SK-N-SH treated with all-trans-retinoic acid at 6 μM for 48 hours (cell line): Measurements from ENCODE around the gene WIPF2.

Experiments used
- ATAC-seq: fragments of 200-7000 bp; cut with Tn5 transposase; 3 replicates; pipeline ENCODE4 v1.9.1; 2020; ENCODE audit warnings: mild to moderate bottlenecking, moderate library complexity
- ARNTL ChIP-seq: fragments of 450-650 bp; formaldehyde crosslinking; IDR thresholded peaks from 2 replicates; pipeline ENCODE4 v1.5.0; 2020; ENCODE audit warnings: low read depth, mild to moderate bottlenecking, moderate library complexity, borderline replicate concordance
- BACH2 ChIP-seq: fragments of 250-450 bp; sonication (Bioruptor Pico); IDR thresholded peaks from 2 replicates; pipeline ENCODE4 v1.9.0; 2021; ENCODE audit warnings: mild to moderate bottlenecking, borderline replicate concordance
- CSDC2 ChIP-seq: fragments of 250-450 bp; sonication (Bioruptor Pico); IDR thresholded peaks from 2 replicates; pipeline ENCODE4 v1.5.0; 2020; ENCODE audit warnings: mild to moderate bottlenecking, moderate library complexity
- ESRRG ChIP-seq: fragments of 250-450 bp; sonication (Bioruptor Pico); IDR thresholded peaks from 2 replicates; pipeline ENCODE4 v1.6.1; 2021; ENCODE audit warnings: mild to moderate bottlenecking
- GLIS3 ChIP-seq: fragments of 250-450 bp; sonication (Bioruptor Pico); IDR thresholded peaks from 2 replicates; pipeline ENCODE4 v1.5.0; 2020; ENCODE audit warnings: mild to moderate bottlenecking, moderate library complexity
- ISL1 ChIP-seq: fragments of 250-450 bp; sonication (Bioruptor Pico); IDR thresholded peaks from 2 replicates; pipeline ENCODE4 v2.1.2; 2022; ENCODE audit warnings: mild to moderate bottlenecking, moderate library complexity
- OSR1 ChIP-seq: fragments of 250-450 bp; sonication (Bioruptor Pico); IDR thresholded peaks from 2 replicates; pipeline ENCODE4 v1.8.0; 2022; ENCODE audit warnings: moderate library complexity, mild to moderate bottlenecking, inconsistent platforms
- PPARA ChIP-seq: fragments of 250-450 bp; sonication (Bioruptor Pico); IDR thresholded peaks from 2 replicates; pipeline ENCODE4 v1.5.0; 2020; ENCODE audit warnings: mild to moderate bottlenecking, borderline replicate concordance
- SNAI2 ChIP-seq: fragments of 250-450 bp; sonication (Bioruptor Pico); IDR thresholded peaks from 2 replicates; pipeline ENCODE4 v1.5.0; 2020; ENCODE audit warnings: mild to moderate bottlenecking, moderate library complexity
- TCF4 ChIP-seq: fragments of 250-450 bp; sonication (Bioruptor Pico); IDR thresholded peaks from 2 replicates; pipeline ENCODE4 v1.8.0; 2021; ENCODE audit warnings: mild to moderate bottlenecking, moderate library complexity, borderline replicate concordance
- TOX ChIP-seq: fragments of 250-450 bp; sonication (Bioruptor Pico); IDR thresholded peaks from 2 replicates; pipeline ENCODE4 v1.8.0; 2021; ENCODE audit warnings: mild to moderate bottlenecking, moderate library complexity, borderline replicate concordance
- ZFP3 ChIP-seq: fragments of 250-450 bp; sonication (Bioruptor Pico); IDR thresholded peaks from 2 replicates; pipeline ENCODE4 v1.5.0; 2020; ENCODE audit warnings: mild to moderate bottlenecking, moderate library complexity
- ZFP30 ChIP-seq: fragments of 450-650 bp; formaldehyde crosslinking; IDR thresholded peaks from 2 replicates; pipeline ENCODE4 v1.5.0; 2022; ENCODE audit warnings: mild to moderate bottlenecking, moderate library complexity
- ZNF70 ChIP-seq: fragments of 450-650 bp; formaldehyde crosslinking; IDR thresholded peaks from 2 replicates; pipeline ENCODE4 v1.5.0; 2020; ENCODE audit warnings: mild to moderate bottlenecking, moderate library complexity
- ZNF8 ChIP-seq: fragments of 450-650 bp; formaldehyde crosslinking; IDR thresholded peaks from 2 replicates; pipeline ENCODE4 v1.5.0; 2020; ENCODE audit warnings: mild to moderate bottlenecking, moderate library complexity
- TF ChIP-seq, protein P1 (sequence below): fragments of 250-450 bp; sonication (Bioruptor Pico); IDR thresholded peaks from 2 replicates; pipeline ENCODE4 v1.8.0; 2021; ENCODE audit warnings: low read depth, mild to moderate bottlenecking, moderate library complexity, borderline replicate concordance
- TF ChIP-seq, protein P2 (sequence below): fragments of 250-450 bp; sonication (Bioruptor Pico); IDR thresholded peaks from 2 replicates; pipeline ENCODE4 v1.8.0; 2020; ENCODE audit warnings: mild to moderate bottlenecking, moderate library complexity, borderline replicate concordance
- TF ChIP-seq, protein P3 (sequence below): fragments of 250-450 bp; sonication (Bioruptor Pico); IDR thresholded peaks from 2 replicates; pipeline ENCODE4 v1.5.1; 2020; ENCODE audit warnings: low read depth, mild to moderate bottlenecking, moderate library complexity
- TF ChIP-seq, protein P4 (sequence below): fragments of 250-450 bp; sonication (Bioruptor Pico); IDR thresholded peaks from 2 replicates; pipeline ENCODE4 v1.5.0; 2020; ENCODE audit warnings: mild to moderate bottlenecking, moderate library complexity
- TF ChIP-seq, protein P5 (sequence below): fragments of 250-450 bp; sonication (Bioruptor Pico); IDR thresholded peaks from 2 replicates; pipeline ENCODE4 v1.5.1; 2021; ENCODE audit warnings: mild to moderate bottlenecking, moderate library complexity

WIPF2 gene

DNA sequence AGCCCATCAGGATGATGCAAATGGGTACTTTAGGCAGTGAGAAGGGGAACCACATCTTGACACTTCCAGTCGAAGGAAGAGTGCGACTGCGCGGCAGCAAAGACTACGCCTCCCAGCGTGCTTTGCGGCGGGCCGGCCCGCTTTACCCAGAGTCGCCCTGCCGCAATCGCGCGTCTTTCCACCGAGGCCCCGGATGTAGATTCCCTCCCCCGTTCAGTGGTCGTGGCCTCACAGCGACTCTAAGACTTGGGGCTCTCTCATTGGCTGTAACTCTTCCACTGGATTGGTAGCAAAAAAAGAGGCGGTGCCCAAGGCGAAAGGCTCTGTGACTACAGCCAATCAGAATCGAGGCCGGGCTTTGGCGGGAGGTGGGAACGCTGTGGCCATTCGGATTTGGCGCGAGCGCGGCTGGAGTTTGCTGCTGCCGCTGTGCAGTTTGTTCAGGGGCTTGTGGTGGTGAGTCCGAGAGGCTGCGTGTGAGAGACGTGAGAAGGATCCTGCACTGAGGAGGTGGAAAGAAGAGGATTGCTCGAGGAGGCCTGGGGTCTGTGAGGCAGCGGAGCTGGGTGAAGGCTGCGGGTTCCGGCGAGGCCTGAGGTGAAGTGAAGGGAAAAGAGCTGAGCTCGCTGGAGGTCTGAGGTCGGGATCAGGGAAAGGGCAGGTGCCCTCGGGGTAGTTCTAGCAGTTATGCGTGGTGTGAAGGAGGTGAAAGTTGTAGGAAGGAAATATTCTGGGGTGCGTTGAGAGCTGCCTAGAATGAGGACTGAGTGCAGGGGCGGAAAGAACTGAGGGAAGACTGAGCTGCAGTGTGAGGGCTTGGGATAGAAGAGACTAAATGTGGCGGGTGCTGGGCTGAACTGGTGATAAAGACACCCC is 68.6 kb downstream of the WIPF2 start, which contains the start of gene CDC6:
Gene CDC6 (plus strand): TSS at position 386 of the 876 bp plus-strand sequence. CDS start 1,542 bp downstream, outside the sequence.
- peak; percentile 95 for ATAC-seq

DNA sequence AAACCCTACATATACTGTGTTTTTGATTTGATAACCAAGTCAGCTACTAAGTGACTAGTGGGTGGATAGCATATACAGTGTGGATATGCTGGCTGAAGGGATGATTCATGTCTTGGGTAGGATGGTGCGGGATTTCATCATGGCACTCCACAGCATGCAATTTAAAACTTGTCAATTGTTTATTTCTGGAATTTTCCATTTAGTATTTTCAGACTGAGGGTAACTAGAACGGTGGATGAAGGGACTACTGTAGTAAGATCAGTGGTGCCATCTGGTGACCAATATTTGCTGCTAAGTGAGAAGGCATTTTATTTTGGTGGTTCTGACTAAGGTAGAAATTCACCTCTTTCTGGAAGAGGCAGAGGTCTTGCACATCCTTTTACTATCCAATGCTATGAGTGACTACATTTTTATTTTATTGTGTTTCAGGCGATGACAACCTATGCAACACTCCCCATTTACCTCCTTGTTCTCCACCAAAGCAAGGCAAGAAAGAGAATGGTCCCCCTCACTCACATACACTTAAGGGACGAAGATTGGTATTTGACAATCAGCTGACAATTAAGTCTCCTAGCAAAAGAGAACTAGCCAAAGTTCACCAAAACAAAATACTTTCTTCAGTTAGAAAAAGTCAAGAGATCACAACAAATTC is 71.7 kb downstream of the WIPF2 start:
- TF ChIP-seq, protein P1, sequence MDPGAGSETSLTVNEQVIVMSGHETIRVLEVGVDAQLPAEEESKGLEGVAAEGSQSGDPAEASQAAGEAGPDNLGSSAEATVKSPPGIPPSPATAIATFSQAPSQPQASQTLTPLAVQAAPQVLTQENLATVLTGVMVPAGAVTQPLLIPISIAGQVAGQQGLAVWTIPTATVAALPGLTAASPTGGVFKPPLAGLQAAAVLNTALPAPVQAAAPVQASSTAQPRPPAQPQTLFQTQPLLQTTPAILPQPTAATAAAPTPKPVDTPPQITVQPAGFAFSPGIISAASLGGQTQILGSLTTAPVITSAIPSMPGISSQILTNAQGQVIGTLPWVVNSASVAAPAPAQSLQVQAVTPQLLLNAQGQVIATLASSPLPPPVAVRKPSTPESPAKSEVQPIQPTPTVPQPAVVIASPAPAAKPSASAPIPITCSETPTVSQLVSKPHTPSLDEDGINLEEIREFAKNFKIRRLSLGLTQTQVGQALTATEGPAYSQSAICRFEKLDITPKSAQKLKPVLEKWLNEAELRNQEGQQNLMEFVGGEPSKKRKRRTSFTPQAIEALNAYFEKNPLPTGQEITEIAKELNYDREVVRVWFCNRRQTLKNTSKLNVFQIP (CRISPR knock-in tag) = no peak
- no peak for TF ChIP-seq GLIS3 (CRISPR knock-in tag)
- TF ChIP-seq ZFP3 = no peak
- TF ChIP-seq, protein P2, sequence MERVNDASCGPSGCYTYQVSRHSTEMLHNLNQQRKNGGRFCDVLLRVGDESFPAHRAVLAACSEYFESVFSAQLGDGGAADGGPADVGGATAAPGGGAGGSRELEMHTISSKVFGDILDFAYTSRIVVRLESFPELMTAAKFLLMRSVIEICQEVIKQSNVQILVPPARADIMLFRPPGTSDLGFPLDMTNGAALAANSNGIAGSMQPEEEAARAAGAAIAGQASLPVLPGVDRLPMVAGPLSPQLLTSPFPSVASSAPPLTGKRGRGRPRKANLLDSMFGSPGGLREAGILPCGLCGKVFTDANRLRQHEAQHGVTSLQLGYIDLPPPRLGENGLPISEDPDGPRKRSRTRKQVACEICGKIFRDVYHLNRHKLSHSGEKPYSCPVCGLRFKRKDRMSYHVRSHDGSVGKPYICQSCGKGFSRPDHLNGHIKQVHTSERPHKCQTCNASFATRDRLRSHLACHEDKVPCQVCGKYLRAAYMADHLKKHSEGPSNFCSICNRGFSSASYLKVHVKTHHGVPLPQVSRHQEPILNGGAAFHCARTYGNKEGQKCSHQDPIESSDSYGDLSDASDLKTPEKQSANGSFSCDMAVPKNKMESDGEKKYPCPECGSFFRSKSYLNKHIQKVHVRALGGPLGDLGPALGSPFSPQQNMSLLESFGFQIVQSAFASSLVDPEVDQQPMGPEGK (CRISPR knock-in tag) = no peak
- no peak for TF ChIP-seq BACH2 (CRISPR knock-in tag)
- TF ChIP-seq, protein P3, sequence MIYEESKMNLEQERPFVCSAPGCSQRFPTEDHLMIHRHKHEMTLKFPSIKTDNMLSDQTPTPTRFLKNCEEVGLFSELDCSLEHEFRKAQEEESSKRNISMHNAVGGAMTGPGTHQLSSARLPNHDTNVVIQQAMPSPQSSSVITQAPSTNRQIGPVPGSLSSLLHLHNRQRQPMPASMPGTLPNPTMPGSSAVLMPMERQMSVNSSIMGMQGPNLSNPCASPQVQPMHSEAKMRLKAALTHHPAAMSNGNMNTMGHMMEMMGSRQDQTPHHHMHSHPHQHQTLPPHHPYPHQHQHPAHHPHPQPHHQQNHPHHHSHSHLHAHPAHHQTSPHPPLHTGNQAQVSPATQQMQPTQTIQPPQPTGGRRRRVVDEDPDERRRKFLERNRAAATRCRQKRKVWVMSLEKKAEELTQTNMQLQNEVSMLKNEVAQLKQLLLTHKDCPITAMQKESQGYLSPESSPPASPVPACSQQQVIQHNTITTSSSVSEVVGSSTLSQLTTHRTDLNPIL = no peak
- no peak for TF ChIP-seq TOX (CRISPR knock-in tag)
- TF ChIP-seq ISL1 = no peak
- TF ChIP-seq, protein P4, sequence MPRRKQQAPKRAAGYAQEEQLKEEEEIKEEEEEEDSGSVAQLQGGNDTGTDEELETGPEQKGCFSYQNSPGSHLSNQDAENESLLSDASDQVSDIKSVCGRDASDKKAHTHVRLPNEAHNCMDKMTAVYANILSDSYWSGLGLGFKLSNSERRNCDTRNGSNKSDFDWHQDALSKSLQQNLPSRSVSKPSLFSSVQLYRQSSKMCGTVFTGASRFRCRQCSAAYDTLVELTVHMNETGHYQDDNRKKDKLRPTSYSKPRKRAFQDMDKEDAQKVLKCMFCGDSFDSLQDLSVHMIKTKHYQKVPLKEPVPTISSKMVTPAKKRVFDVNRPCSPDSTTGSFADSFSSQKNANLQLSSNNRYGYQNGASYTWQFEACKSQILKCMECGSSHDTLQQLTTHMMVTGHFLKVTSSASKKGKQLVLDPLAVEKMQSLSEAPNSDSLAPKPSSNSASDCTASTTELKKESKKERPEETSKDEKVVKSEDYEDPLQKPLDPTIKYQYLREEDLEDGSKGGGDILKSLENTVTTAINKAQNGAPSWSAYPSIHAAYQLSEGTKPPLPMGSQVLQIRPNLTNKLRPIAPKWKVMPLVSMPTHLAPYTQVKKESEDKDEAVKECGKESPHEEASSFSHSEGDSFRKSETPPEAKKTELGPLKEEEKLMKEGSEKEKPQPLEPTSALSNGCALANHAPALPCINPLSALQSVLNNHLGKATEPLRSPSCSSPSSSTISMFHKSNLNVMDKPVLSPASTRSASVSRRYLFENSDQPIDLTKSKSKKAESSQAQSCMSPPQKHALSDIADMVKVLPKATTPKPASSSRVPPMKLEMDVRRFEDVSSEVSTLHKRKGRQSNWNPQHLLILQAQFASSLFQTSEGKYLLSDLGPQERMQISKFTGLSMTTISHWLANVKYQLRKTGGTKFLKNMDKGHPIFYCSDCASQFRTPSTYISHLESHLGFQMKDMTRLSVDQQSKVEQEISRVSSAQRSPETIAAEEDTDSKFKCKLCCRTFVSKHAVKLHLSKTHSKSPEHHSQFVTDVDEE (CRISPR knock-in tag) = no peak
- no peak for TF ChIP-seq CSDC2
- no peak for TF ChIP-seq ZFP30 (CRISPR knock-in tag)
- no peak for TF ChIP-seq ARNTL
- TF ChIP-seq PPARA (CRISPR knock-in tag) = no peak
- no peak for TF ChIP-seq ESRRG (CRISPR knock-in tag)
- no peak for TF ChIP-seq ZNF8 (CRISPR knock-in tag)
- TF ChIP-seq SNAI2 = no peak
- no peak for TF ChIP-seq ZNF70 (CRISPR knock-in tag)
- no peak for TF ChIP-seq OSR1 (CRISPR knock-in tag)
- TF ChIP-seq TCF4 (CRISPR knock-in tag) = no peak
- peak; percentile 9 for ATAC-seq

More for the DNA sequence above, 68.6 kb downstream of the WIPF2 start, which contains the start of gene CDC6:
- TF ChIP-seq ISL1 (no peak), ZNF70 (CRISPR knock-in tag) (no peak), ZFP3 (no peak), TCF4 (CRISPR knock-in tag) (no peak), ZNF8 (CRISPR knock-in tag) (no peak)
- TF ChIP-seq, protein P5, sequence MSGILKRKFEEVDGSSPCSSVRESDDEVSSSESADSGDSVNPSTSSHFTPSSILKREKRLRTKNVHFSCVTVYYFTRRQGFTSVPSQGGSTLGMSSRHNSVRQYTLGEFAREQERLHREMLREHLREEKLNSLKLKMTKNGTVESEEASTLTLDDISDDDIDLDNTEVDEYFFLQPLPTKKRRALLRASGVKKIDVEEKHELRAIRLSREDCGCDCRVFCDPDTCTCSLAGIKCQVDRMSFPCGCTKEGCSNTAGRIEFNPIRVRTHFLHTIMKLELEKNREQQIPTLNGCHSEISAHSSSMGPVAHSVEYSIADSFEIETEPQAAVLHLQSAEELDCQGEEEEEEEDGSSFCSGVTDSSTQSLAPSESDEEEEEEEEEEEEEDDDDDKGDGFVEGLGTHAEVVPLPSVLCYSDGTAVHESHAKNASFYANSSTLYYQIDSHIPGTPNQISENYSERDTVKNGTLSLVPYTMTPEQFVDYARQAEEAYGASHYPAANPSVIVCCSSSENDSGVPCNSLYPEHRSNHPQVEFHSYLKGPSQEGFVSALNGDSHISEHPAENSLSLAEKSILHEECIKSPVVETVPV (CRISPR knock-in tag) = no peak

DNA sequence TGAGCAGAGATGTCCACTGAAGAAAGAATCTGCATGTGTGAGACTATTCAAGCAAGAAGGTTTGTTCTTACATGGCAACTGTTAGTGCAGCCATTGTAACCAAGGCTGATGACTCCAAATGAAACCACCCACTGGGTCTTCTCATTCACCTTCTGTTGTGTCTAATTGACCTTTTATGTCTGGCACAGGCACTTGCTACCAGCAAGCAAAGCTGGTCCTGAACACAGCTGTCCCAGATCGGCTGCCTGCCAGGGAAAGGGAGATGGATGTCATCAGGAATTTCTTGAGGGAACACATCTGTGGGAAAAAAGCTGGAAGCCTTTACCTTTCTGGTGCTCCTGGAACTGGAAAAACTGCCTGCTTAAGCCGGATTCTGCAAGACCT is 72.2 kb downstream of the WIPF2 start:
- ATAC-seq = no peak
- TF ChIP-seq CSDC2 (no peak), ZFP3 (no peak), GLIS3 (CRISPR knock-in tag) (no peak), TCF4 (CRISPR knock-in tag) (no peak), PPARA (CRISPR knock-in tag) (no peak)
- TF ChIP-seq, protein P4 (CRISPR knock-in tag) = no peak
- TF ChIP-seq, protein P5 (CRISPR knock-in tag) = no peak
- TF ChIP-seq, protein P3 = no peak
